ENCODE data around the gene ITPA. TPM values are rescaled to one million over a fixed set of nuclear protein-coding genes. Genes with fewer than 3 reads are reported as not detected.

Gene ITPA
- total and polyA plus RNA-seq, 2 of the 13 experiments (the other 11 are each of a cell fraction or from before 2014, with no cell fraction given), result 60.1 to 103 TPM

- TF ChIP-seq ZNF142 (CRISPR knock-in tag; IDR thresholded peaks at IDR 0.05) (peak; percentile 71; the same call in 1 of the 2 replicates), ZFYVE20 (CRISPR knock-in tag; IDR thresholded peaks at IDR 0.05; ENCODE audit: borderline replicate concordance, low read depth) (no peak), AHDC1 (CRISPR knock-in tag; IDR thresholded peaks at IDR 0.05; ENCODE audit: borderline replicate concordance) (0 out of 2 replicates have a peak, but pooled peaks have one; percentile 42), HIVEP1 (CRISPR knock-in tag; IDR thresholded peaks at IDR 0.05) (peak; percentile 75), ZNF318 (CRISPR knock-in tag; IDR thresholded peaks at IDR 0.05) (no peak; the same call in 1 of the 2 replicates), FOXK2 (IDR thresholded peaks at IDR 0.05) (no peak), CEBPB (IDR thresholded peaks at IDR 0.05; ENCODE audit: borderline replicate concordance, low read depth, low read length) (no peak)
Measured at GRCh38 chr20:3209257-3209945, at the start of gene ITPA (continued).

Data from HepG2 (cell line).